Dermis microvascular lymphatic vessel endothelial cell (primary cell): ENCODE measurements around the gene NMUR1. TPM values are rescaled to one million over a fixed set of nuclear protein-coding genes. Genes with fewer than 3 reads are reported as not detected.

ENCODE experiments used
- DNase-seq, 2 donors: peaks; one replicate each; pipeline versions ENCODE4 v3.0.0 to v3.0.0-alpha.2; 2010; ENCODE audit warnings: low read depth in 2 of 2
- total RNA-seq: library from RNA; depleted of rRNA; stranded (reverse); fragments of >200 nt; gene quantifications from 2 replicates; pipeline ENCODE4 v1.2.1, GENCODE V29; 2014

NMUR1 gene
- total RNA-seq, 1 donor from 2014 or later = not detected

DNA sequence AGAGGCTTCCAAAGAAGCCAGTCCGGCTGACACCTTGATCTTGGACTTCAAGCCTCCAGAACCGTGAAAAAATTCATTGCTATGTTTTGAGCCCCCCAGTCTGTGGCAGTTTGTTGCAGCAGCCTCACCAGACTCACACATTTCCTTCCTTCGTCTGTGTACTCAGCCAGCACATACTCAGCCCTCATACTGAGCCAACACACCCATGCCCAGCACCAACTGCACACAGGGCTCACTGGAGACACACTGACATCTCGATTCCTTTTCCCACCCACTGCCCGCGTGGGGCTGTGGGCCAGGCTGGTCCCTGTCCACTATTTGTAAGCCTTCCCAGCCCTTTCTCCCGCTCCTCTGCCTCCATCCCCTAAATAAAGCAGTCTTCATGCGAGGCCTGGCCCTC, 24.1 kb upstream of the NMUR1 start:
- peak in 1 of 2 donors; percentile 47 for DNase-seq

DNA sequence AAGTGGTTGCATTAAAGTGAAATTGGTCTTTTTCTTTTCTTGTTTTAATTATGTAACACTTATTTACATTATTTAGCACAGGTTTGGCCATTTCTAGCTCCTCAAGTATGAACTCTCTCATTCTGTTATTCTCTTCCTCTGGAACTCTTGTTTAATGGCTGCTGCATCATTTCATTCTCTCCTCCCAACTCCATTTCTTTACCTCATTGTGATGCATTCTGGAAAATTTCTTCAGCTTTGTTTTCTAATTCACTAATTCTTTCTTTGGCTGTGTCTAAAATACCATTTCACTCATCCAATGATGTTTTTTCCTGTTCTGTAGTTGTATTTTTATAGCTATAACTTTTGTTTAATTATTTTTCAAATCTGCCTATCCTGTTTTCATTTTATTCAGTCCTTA, 22.5 kb upstream of the NMUR1 start:
- DNase-seq = no peak

DNA sequence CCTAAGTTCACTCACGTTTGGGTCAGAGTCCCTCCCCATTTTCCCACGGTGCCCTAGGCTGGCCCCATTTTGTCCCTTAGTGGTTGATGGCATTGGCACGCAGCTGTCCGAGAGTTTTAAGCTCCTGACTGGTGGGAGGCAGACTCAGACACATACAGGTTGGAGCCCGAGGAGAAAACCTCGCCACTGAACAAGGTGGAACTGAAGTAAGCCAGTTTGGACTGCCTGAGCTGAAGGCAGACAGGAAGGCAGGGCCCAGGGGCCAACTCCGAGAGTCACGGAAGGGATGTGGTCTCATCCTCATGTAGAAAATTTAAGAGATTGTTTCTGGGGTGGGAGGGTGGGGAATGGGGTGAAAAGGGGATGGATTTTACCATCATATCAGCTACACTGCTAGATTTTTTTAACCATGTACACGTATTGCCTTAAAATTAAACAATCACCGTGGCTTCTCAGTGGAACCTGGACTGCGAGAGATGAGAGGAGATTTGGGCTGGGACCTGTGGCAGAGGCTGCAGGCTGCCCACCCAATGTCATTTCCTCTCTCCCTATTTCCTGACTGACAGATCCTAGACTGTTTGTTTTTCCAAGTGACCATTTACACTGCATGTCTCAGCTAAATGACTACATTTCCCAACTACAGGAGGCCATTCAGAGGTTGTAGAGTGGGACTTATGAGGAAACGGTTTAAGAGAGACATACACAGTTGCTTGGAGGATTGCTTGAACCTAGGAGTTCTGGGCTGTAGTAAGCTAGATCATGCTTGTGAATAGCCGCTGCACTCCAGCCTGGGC, 19.4 kb upstream of the NMUR1 start:
- peak; percentile 41 to 47 for DNase-seq

DNA sequence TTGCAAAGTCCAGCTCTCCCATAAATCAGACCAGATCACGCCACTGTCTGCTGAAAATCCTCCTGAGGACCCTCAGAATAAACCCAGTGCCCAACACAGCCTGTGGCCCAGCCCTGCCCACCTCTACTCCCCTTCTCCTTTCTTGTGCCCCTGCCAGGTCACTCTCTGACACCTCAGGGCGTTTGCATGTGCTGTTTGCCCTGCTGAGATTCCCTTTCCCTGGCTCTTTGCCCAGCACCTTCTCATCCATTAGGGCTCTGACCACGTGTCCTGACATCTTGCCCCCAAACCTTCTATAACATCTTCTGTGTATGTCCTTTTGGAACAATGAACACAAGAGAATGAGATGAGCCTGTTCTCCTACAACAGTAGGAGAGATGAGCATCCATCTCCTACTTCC, 18.5 kb upstream of the NMUR1 start:
- no peak for DNase-seq

DNA sequence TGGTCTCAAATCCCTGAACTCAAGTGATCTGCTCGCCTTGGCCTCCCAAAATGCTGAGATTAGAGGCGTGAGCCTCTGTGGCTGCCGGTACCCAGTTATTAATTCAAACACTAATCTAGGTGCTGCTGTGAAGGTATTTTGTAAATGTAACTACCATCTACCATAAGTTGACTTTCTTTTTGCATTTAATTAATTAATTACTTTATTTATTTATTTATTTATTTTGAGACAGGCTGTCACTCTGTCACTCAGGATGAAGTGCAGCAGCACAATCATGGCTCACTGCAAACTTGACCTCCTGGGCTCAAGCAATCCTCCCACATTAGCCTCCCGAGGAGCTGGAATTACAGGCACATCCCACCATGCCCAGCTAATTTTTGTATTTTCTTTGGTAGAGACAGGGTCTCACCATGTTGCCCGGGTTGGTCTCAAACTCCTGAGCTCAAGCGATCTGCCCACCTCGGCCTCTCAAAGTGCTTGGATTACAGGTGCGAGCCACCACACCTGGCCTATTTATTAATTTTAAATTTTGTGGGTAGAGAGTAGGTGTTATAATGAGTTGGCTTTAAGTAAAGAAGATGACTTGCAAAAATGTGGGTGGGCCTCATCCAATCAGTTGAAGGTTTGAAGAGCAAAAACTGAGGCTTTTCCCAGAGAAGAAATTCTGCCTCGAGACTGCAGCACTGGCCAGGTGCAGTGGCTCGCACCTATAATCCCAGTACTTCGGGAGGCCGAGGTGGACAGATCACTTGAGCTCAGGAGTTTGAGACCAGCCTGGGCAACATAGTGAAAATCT, 17.3 kb upstream of the NMUR1 start:
- DNase-seq = no peak

DNA sequence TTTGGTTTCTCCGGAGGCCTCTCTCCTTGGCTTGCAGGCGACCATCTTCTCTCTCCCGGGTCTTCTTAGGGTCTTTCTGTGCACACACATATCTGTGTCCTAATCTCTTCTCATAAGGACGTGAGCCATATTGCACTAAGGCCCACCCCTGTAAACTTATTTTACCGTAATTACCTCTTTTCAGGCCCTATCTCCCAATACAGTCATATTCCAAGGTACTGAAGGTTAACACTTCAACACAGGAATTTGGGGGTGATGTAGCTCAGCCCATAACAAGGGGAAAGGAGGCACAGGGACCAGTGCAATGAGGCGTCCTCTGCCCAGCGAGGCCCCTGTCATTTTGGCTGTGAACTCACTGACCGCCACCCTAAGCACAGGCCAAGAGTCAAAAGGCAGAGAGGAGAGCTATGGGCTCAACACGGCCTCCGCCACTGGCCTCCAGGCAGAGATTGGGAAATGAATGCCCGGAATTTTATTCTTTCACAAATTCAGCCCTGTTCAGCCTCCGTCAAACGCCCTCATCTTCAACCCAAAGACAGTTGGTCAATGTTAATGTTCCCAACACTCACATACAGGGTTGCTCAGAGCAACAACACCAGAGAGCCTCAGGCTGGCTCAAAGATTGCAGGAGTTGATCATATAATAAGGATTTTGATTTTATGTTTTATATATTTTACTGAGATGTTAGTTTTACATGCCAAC, 15.9 kb upstream of the NMUR1 start:
- DNase-seq = no peak

DNA sequence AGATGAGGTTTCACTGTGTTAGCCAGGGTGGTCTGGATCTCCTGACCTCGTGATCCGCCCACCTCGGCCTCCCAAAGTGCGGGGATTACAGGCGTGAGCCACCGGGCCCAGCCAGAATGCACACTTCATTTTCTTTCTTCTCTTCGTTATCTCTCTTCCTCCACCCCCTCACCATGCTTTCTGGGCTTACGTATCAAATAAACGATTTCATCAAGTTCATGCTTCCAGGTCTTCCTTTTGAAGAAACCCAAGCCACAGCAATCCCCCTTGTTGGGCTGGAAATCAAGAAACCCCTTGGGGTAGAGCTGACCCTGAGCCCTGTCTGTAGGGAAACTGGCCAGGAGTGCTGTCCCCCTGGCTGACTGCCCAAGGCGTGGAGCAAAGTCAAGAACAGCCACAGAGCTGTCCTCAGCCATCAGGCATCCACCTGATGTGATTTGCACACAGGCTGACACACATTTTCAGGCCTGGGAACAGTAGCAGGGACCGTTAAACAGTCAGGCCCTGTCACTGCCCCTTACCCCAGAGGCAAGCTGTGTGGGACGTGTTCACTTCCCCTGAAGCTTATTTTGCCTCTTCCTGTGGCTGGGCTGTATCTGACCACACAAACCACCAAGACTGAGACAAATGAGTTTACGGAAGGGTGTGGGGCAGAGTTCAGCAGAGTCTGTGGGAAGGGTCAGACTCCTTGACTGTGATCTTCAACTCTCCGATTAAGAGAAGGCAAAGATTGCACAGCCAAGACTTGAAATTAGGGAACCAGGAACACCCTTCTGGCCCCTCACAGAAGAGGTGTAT, 15.1 kb upstream of the NMUR1 start:
- DNase-seq = peak in 1 of 2 donors; percentile 48

DNA sequence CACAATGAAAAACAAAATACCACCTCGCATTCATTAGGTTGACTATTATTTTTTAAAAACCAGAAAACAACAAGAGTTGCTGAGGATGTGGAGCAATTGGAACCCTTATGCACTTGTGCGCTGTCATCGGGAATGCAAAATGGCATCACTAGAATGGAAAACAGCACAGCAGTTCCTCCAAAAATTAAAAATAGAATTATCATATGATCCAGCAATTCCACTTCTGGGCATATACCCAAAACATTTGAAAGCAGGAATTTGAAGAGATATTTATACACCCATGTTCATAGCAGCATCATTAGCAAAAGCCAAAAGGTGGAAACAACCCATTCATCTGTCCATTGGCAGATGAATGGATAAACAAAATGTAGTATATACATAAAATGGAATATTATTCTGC, 11.9 kb upstream of the NMUR1 start:
- peak; percentile 12 to 80 for DNase-seq

DNA sequence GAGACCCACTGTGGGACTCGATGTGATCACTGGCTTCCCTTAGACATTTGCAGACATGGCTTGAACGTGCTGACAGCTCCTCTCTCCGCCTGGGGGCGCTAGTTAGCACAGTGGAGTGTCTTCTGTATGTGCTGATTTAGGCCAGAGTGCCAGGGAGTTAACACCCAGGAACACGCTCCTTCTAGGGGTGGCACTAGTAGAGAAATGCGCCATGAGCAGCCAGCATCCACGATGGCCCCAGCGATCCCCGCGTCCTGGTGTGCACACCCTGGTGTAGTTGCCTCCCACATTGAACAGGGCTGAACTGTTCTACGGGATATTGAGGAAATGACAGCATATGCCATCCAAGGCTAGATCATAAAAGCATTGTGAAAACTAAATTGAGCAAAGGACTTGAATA, 11.4 kb upstream of the NMUR1 start:
- DNase-seq = peak; percentile 36 to 68

DNA sequence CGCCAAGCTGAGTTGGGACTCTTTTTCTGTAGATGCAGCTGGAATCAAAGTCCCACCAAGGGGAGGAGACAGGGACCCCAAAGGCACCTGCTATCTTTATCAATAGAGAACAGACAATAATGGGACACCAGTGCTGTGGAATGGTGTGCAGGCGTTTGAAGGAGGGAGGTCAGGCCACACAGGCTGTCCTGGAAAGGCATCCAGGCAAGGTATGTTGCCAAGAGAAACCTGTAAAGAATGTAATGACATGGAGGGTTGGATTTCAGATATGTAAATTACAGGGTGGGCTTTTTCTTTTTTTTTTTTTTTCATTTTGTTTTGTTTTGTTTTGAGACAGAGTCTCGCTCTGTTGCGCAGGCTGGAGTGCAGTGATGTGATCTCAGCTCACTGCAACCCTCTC, 9.7 kb upstream of the NMUR1 start:
- no peak for DNase-seq

DNA sequence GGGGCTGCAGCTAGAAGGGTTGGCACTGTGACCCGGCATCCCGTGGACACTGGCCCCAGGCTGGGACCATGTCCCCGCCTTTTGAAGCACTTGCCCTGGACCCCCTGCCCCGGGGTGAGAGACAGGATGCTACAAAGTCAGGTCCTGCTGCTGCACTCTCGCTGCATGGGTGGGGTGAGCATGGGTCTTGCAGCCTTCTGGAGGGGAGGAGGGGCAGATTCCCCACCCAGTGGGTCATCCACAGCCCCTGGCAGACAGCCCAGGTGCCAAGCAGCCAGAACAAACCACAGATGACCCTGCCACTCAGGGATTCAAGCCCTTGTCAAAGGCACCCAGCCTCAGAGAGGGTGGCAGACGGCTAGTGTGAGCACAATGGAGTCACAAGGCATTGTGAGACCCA, 5.7 kb upstream of the NMUR1 start:
- no peak for DNase-seq

DNA sequence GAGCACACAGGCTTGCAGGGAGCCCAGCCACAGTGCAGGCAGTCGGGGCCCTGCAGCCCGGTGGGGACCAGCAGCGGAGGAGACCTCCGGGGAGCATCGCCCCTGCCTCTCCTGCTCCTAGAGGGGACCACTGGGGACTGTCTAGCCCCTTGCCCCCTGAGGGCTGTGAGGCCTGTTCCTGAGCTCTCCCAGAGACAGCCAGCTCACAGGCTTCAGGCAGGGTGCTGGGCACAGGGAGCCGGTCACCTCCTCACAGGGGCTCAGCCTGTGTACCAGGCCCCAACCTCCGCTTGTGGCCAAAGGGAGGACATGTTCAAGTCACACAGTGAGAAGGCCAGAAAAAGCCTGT, 3.5 kb upstream of the NMUR1 start:
- no peak for DNase-seq

DNA sequence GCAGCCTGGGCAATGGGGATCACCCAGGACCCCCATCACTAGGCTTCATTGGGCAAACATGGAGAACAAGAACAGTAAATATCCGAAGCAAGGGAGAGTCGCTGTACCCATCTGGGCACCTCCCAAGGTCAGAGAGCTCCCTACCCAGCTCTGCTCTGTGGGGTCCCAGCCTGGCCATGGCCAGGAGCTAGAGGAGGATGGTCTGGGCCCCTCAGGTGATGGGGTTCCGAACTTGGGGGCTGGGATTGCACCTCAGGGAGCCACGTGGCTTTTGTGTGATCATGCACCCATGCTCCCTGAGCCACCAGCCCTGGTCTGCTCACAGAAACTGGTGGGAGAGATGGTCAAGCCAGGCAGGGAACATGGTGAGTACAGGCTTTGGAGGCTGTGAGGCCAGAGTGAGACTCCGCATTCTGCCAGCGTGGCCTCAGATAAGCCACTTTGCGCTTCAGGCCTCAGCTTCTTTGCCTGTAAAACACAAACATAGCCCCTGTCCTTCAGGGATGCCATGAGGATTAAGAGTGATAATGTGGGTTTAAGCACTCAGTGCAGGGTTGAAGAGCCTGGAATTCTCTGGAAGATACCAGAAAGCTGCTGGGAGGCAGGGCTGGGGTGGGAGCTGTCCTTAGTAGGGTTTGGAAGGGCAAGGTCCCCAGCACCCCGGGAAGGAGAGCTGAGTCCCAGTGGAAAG, 3.0 kb upstream of the NMUR1 start:
- no peak for DNase-seq

DNA sequence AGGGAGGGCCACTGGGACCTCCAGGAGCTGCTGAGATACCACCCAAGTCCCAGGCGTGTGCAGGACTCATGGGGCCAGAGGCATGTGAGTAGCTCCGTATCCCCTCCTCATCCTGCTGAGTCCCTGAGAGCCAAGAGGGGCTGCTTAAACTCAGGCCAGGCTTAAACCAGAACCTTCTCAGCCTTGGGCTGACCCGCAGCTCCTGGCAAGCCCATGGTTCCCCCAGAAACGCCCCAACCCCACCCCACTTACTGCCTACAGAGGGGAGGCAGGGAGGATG, 2.5 kb upstream of the NMUR1 start:
- DNase-seq = no peak

DNA sequence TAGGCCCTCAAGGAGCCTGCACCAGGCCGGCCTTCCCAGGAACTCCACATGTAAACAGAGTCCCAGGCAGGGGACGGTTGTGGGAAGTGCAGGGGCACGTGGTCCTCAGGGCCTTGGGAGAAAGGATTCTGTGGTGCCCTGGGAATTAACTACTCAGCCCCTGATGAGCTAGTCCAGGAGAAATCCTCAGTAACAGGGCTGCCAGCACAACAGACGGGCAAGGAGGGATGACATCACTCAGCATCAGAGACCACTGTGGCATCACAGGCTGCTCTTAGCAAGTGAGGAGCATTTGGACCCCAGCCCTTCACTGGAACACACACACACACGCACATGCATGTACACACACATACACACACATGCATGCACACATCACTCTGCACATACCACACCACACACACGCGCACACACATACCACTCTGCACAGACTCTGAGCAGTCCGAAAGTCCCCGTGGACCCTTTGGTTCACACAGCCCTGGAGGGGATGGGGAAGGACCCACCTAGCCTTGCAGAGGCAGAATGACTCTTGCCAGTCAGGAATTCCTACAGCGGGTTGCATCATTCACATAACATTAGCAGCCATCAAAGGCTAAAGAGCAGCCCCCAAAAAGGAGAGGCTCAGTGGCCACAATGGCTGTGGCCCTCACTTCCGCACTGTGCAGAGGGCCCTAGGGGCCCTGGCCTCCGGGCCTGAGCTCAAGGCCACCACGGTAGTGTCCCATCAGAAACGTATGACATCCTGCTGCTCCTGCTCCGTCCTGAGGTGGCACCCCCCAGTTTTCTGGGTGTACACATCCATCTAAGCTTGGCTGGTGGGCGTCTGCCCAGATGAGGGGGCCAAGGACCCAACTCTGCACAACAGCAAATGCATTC, 1.9 kb upstream of the NMUR1 start:
- DNase-seq = no peak

DNA sequence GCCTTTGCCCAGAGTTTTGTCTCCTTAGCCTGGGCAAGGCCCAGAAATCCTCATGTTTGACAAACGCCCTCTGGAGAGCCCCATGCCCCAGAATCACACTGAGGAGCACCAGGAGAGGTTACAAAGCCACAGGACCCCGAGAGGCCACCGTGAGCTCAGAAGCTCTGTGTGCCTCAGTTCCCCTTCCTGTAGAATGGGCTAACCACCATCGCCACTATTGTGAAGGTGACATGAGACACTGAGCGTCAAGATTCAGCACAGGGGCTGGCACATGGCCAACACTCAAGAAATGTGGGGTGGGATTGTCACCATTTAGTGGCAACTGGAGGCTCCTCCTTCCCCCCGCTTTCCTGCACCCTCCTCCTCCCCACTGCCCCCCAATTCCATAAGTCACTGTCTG, 1.2 kb upstream of the NMUR1 start:
- DNase-seq = no peak

DNA sequence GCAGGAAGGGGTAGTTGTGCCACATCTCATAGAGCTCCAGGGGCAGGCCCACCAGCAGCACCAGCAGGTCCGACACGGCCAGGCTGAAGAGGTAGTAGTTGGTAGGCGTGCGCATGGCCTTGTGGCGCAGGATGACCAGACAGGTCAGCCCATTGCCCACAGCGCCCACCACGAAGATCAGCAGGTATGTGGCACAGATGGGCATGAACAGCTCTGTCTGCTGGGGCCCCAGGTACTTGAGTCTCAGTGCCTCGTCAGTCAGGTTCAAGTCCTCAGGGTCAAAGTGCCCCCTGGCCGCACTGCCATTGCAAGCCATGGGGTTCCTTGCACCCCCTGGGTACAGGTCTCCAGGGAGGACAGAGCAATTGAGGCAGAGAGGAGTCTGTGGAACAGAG, 1.6 kb downstream of the NMUR1 start:
- no peak for DNase-seq

DNA sequence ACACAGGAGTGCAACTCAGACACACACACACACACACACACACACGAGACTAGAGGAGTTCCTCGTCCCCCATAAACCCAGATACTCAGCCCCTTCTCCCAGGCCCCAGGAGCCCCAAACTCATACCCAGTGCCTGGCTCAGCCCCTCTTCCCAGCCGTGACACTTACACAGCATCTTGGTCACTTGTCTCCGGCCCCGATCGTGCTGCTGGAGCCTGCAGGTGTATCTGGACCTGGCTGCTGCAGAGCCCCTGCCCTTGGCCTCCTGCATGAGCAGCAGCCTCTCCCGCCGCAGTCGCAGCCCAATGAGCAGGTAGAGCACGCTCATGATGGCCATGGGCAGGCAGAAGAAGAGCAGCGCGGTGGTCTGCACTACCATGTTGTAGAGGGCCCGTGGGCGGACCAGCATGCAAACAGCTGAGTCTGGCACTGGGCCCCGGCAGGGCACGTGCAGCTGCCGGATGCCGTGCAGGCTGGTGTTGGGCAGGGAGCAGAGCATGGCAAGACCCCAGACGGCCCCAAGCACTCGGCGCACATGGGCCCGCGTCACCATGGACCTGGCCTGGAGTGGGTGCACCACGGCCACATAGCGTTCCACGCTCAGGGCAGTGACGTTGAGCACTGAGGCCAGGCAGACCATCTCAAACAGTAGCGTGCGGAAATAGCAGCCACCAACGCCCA, 2.1 kb downstream of the NMUR1 start:
- no peak for DNase-seq

DNA sequence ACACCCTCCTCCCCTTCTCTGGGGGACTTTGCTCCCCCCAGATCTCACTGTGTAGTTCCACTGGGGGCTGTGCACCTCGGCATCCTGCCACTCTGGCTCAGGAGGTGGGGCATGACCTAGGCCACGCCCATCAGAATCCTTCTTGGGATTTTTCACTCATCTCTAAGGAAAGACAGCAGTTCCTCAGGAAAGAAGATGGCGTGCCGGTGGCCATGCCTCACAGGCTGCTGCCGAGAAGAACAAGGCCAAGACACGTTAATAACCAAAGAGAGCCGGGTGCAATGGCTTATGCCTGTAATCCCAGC, 3.2 kb downstream of the NMUR1 start:
- DNase-seq = no peak
